ENCODE measurements around the gene SPOCK1. TPM values are rescaled to one million over a fixed set of nuclear protein-coding genes. Genes with fewer than 3 reads are reported as not detected.
A peak's percentile ranks its signal among the peaks of the same experiment; 100 is the strongest.

The SPOCK1 gene
- polyA plus RNA-seq, 1 experiment = 304 TPM

- Histone ChIP-seq H3K27me3 (ENCODE audit: control insufficient read depth, insufficient read depth, low read length) (no peaks in the 10 kb centered on the region), H3K36me3 (ENCODE audit: control insufficient read depth, insufficient read depth, low read length) (no peaks in the 10 kb centered on the region), H3K4me3 (ENCODE audit: low read depth, low read length) (no peak overlapping the region)
- ChIA-PET CTCF (no interaction called here), POLR2A (no interaction called here)
- DNase-seq (ENCODE audit: low read depth) = no peak
- no peak for TF ChIP-seq CTCF (IDR thresholded peaks at IDR 0.05; ENCODE audit: insufficient read depth, low read depth, low read length)
Observed at GRCh38 chr5:137304226-137304874, 194.8 kb downstream of the SPOCK1 start.

GRCh38 chr5:137303509-137303908 lies 195.6 kb downstream of the SPOCK1 start:
- TF ChIP-seq CTCF (IDR thresholded peaks at IDR 0.05; ENCODE audit: insufficient read depth, low read depth, low read length) = no peak
- Histone ChIP-seq H3K4me3 (ENCODE audit: low read depth, low read length) (no peak overlapping the region), H3K36me3 (ENCODE audit: control insufficient read depth, insufficient read depth, low read length) (no peaks in the 10 kb centered on the region), H3K27me3 (ENCODE audit: control insufficient read depth, insufficient read depth, low read length) (no peaks in the 10 kb centered on the region)
- no peak for DNase-seq (ENCODE audit: low read depth)
- ChIA-PET POLR2A (no interaction called here), CTCF (no interaction called here)

GRCh38 chr5:137300411-137301240 lies 198.5 kb downstream of the SPOCK1 start:
- POLR2A ChIA-PET = no interaction called here

GRCh38 chr5:137296213-137296781 lies 202.8 kb downstream of the SPOCK1 start:
- TF ChIP-seq CTCF (IDR thresholded peaks at IDR 0.05; ENCODE audit: insufficient read depth, low read depth, low read length) = no peak
- Histone ChIP-seq H3K36me3 (ENCODE audit: control insufficient read depth, insufficient read depth, low read length) (no peaks in the 10 kb centered on the region), H3K27me3 (ENCODE audit: control insufficient read depth, insufficient read depth, low read length) (no peaks in the 10 kb centered on the region), H3K4me3 (ENCODE audit: low read depth, low read length) (no peak overlapping the region)
- peak; percentile 46 for DNase-seq (ENCODE audit: low read depth)
- ChIA-PET CTCF (interaction anchor here (1.7 kb wide), 1 partner anchor 13 kb away, joined by 5 read pairs; no protein-coding TSS in a partner anchor), POLR2A (no interaction called here)

More at GRCh38 chr5:137300411-137301240, 198.5 kb downstream of the SPOCK1 start:
- H3K36me3 ChIP-seq (ENCODE audit: control insufficient read depth, insufficient read depth, low read length) = no peaks in the 10 kb centered on the region
- H3K27me3 ChIP-seq (ENCODE audit: control insufficient read depth, insufficient read depth, low read length) = no peaks in the 10 kb centered on the region
- TF ChIP-seq CTCF (IDR thresholded peaks at IDR 0.05; ENCODE audit: insufficient read depth, low read depth, low read length) = no peak
- DNase-seq (ENCODE audit: low read depth) = no peak
- CTCF ChIA-PET = interaction anchor here (0.6 to 1.6 kb wide), 2 partner anchors 19 to 76 kb away, joined by 3 to 6 read pairs; no protein-coding TSS in a partner anchor
- no peak overlapping the region for H3K4me3 ChIP-seq (ENCODE audit: low read depth, low read length)

- Histone ChIP-seq H3K27me3 (ENCODE audit: control insufficient read depth, insufficient read depth, low read length) (no peaks in the 10 kb centered on the region), H3K4me3 (ENCODE audit: low read depth, low read length) (no peak overlapping the region), H3K36me3 (ENCODE audit: control insufficient read depth, insufficient read depth, low read length) (no peaks in the 10 kb centered on the region)
- CTCF ChIA-PET = interaction anchor here (1.4 kb wide), 1 partner anchor 26 kb away, joined by 3 read pairs; no protein-coding TSS in a partner anchor
- POLR2A ChIA-PET = no interaction called here
- DNase-seq (ENCODE audit: low read depth) = no peak
- TF ChIP-seq CTCF (IDR thresholded peaks at IDR 0.05; ENCODE audit: insufficient read depth, low read depth, low read length) = no peak
Observed at GRCh38 chr5:137294604-137295003, 204.5 kb downstream of the SPOCK1 start.
